ENCODE results near the gene TMEM18.
"Not testable (repeated sequence)": the region's sequence is repeated elsewhere in the genome, so short reads cannot be mapped to it uniquely, and the experiment has no call there.

Gene TMEM18

DNA sequence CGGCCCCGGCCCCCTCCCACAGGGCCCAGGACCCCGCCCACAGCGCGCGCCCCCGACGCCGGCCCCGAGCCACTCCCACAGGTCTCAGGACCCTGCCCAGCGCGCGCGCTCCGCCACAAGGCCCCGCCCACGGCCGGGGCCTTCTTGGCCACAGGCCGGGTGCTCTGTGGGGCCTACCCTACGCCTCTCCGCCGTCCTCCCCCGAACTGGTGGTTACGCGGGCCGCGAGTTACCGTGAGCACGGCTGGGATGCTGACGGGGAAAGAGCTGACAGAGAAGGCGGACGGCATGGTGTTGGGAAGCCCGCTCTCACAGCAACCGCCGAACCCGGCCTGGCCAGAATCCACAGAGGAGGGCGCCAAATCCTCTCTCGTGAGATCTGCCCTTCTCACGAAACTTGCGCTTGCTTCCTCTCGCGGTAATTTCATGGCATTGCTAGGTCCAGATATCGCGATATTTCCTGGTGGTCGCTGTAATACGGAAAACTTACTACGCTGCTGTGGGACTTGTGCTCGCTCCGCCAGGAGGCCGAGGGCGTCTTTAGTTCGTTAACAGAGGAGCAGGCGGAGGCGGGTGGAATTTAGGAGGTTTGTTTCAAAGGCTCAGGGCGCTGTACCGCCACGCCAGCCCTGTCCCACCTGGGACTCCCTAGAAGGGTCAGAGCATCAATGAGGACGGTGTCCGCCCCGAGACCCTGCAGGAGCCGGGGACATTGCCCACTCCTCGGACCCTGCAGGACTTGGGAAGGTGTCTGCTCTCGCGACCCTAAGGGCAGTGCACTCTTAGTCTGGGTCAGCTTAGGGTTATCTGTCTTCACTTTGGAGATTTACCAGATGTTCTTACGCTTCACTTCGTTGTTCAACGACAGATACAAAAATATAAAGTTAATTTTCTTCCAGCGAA, at the start of gene TMEM18:
Gene TMEM18, minus strand, starts transcription at position 351 of the 903 bp plus-strand sequence. Its CDS starts 61 bp downstream, at position 290.
- DNase-seq = peak; percentile 99

DNA sequence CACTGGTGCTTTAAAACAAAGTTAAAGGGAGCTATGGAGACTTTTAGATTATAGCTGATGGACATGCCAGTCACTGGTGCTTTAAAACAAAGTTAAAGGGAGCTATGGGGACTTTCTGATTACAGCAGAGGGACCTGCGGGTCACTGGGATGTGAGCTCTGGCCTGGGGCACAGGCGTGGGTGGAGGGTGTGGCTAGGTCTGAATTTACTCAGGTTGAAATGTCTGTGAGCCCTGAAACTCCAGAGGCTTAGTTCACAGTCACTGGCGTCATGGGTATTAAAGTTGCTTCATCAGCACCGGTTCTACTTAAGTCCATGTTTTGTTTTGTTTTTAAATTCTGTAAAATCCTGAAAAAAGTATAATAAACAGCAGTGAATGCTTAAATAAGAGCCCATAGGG, 49.0 kb upstream of the TMEM18 start:
- DNase-seq = no peak

DNA sequence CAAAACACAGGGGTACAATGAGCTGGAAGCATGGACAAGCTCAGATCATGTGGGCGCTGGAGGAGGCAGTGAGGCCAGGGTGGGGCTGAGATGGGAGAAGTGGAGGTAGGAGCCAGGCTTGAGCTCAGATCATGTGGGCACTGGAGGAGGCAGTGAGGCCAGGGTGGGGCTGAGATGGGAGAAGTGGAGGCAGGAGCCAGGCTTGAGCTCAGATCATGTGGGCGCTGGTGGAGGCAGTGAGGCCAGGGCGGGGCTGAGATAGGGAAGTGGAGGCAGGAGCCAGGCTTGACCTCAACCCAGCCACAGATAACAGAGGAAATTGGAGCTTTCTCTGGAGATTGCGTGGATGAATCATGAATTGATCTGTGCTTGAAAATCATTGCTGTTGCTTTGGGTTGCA, 48.3 kb upstream of the TMEM18 start:
- DNase-seq = no peak

DNA sequence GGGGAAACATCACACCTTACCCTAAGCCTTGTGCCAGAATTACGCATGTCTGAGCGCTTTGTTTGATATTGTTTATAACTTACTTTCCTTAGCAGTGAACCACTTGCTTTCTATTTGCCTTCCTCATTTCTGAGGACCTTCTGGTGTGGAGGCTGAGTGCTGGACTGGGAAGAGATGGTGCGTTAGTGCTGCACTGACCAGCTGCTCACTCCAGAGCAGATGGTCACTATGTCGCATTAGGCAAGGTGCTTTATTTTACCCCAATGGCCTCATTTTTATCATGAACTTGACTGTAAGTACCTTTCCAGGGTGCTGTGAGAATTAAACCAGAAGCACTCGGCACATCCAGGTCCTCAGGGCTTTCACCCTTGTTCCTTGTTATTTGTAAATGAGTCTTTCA, 46.6 kb upstream of the TMEM18 start:
- DNase-seq = no peak

DNA sequence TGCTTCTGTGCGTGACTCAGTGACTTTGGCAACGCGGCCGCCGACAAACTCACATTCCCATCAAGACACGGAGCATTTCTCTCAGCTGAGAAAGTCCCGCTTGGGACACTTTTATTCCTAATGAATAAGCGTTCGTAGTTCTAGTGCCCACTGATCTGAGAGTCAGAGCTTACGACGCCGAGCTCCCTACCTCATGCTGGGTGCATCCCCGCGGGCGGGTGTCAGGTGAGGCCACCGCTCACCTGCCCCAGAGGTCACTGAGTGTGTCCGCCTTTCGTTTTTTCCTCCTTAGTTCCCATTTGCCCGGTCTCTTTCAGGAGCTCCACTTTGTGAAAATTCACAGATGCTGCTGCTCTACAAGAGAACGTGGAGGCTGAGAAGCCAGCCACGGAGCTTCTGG, 43.6 kb upstream of the TMEM18 start:
- DNase-seq = no peak

DNA sequence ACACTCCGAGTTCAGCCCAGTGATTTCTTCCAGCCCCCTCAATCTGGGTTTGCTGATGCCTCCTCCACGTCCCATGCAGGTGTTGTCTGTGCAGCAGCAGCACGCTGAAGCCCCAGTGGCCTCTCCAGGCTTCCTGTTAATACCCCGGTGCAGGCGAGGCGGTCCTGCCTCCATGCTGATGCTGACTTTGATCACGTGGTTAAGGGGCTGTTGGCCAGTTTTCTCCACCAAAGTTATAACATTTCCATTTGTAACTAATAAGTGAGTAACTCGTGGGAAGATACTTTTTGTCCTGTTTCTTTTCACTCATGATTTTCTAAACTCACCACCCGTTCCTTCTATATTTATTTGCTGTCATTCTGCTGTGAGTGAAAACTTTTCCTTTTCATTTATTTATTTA, 42.5 kb upstream of the TMEM18 start:
- DNase-seq = no peak

DNA sequence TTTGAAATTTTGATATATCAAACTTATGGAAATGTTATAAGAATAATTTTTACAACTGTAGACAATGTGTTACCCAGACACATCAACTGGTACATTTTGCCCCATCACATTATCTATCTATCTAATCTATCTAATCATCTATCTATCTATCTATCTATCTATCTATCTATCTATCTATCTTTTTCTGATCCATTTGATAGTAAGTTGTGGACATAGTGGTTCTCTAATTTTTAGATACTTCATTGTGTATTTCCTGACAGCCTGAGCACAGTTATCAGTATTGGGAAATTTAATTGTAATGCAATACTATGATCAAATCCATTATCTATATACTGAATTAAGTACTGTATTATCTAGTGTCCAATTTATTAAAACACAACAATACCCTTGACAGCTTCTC, 42.0 kb upstream of the TMEM18 start:
- DNase-seq = no peak

DNA sequence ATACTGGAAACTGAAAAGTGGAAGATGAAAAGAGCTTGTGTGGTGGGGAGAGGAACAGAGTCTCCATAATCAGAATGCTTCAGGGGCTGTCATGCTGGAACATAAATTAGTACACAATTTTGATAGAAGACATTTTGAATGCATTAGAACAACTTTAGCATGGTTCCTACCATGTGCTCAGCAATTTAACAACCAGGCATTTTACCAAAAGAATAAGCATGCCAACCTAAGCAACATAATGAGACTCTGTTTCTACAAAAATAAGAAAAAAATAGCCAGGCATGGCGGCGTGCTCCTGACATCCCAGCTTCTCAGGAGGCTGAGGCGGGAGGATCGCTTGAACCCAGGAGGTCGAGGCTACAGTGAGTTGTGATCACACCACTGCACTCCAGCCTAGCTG, 40.5 kb upstream of the TMEM18 start:
- no peak for DNase-seq

DNA sequence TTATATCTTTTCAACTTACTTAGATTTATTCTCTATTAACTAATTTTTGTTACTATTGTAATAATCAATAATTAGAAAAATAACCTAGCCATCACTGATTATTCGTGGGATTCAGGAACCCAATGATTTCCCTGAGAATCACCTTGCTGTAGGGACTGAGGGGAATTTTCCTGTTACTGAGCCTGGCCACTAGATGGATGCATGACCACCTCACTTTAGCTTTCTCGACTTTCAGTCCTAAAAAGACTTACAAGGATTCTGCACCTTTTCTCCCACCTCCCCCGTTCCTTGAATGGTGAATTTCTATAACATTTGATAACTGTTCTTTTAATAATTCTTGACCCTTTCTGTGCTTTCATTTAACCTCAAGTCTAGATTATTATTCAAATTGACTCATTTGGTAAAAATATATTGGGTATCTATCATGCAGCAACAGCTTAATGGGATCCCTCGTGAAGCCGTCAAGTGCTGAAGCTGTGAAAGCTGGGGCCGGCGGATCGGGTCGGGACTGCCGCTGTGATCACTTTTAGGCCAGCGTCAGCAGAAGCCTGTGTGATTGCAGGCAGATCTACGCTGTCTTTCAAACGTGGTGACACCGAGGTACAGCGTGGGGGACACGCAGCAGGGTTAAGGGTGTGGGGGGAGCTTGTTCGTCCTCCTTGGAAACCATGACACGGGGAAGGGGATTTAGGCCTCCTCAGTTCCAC, 38.8 kb upstream of the TMEM18 start:
- no peak for DNase-seq

DNA sequence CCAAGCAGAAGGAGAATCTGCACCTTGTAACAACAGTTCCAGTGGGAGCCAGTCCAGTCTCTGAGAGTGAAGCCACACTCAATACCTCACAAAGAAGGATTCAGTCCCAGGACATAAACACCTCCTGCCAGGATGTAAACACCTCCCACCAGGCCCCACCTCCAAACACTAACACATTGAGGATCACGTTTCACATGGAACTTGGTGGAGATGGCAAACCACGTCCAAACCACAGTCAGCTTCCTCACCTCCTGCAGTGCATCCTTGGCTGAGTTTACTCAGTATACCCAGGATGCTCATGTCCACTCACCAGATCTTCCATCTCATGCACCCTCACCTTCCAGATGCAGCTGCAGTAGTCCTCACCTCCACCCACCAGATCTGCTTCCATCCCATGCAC, 37.8 kb upstream of the TMEM18 start:
- DNase-seq = no peak

DNA sequence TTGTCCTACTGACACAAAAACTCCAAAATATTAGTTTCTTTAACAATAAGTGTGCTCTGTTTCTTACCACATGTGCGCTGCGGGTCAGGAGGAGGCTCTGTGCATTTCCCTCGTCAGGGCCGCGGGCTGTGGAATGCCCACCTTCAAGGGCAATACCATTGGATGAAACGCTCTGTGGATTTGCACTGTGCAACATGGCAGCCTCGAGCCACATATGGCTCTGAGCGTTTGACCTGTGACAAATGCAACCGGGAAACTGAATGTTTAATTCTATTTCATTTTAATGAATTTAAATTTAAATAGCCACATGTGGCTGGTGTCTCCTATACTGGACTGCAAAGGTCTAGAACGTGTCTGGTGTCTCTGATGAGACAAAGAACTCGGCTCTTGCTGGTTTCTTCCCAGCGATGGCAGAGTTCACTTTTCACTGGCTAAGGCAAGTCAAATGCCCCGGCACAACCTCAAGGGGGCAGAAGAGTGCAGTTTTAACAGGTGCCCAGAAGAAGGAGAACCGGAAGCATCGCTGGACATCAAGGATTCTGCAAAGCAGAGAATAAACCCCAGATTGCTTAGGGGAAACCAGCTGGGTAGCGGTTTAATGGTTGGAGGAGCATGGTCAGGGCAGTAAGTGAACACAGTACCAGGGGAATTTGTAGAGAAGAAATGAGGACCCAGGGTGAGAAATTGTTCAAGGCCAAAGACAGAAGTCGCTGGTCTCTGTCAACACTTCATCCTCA, 37.0 kb upstream of the TMEM18 start:
- no peak for DNase-seq

DNA sequence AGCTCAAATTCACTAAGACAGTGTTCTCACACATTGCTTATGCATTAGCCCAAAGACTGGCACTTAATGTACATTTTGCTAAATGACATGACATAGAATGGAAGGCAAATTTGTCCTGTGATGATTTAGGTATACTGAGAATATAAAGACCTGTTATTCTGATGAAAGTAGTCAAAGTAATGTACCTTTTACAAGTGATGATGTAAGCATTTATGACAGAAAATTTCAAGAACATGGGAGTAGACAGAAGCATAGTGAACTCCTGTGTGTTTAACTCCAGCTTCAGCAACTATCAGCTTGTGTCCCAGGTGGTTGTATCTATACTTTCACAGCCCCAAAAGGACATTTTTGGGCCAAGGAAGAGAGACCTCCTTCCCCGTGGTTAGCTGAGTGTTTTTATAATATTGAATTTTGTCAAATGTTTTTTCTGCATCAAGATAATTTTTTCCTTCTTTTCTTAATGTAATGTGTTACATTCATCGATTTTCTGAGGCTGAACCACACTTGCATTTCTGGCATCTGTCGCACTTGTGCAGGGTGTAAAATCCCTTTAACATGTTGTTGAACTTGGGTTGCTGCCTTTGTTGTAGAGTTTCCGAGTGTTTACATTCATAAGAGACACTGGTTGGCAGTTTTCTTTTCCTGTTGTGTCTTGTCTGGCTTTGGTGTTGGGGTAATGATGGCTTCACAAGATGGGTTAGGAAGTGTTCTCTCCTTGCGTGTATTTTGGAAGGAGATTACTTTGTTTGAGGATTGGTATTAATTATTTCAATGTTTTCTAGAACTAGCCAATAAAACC, 33.9 kb upstream of the TMEM18 start:
- DNase-seq = no peak

DNA sequence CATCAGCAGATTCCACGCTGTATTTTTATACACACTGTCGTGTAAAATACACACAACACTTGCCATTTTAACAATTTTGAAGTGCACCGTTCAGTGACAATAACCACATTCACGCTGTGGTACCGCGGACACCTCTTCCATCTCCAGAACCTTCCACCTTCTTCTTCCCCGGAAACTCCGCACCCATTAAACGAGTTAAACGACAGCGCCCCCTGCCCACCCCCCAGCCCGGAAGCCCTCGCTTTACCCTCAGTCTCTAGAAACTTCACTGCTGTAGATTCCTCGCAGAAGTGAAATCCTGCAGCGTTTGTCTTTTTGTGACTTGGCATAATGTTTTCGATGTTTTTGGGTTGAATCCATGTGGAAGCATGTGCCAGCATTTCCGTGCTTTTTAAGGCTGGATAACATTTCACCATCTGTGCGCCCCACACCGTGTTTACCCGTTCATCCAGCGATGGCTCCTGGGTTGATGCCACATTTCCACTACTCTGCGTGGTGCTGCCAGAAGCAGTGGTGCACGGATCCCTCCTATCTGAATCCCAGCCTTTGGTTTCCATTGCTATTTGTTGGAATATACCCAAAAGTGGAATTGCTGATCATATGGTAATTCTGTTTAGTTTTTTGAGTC, 32.0 kb upstream of the TMEM18 start:
- no peak for DNase-seq

DNA sequence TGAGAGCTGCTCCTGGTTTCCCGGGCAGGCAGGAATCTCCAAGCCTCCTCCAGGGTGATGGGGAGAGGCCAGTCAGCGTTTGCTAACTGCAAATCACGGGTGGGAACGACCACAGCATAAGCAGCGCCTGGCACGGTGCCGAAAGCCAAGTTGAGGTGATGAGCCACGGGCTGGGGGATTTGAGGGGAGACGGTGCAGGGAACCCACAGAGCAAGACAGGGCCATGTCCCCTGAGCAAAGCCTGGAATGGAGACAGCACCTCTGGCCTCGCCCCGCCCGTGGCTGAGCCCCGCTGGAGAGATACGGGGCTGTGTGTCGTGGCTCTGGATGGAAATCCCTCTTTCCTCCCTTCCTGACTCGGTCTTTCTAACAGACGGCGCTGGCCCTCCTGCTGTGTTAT, 31.5 kb upstream of the TMEM18 start:
- DNase-seq = no peak

DNA sequence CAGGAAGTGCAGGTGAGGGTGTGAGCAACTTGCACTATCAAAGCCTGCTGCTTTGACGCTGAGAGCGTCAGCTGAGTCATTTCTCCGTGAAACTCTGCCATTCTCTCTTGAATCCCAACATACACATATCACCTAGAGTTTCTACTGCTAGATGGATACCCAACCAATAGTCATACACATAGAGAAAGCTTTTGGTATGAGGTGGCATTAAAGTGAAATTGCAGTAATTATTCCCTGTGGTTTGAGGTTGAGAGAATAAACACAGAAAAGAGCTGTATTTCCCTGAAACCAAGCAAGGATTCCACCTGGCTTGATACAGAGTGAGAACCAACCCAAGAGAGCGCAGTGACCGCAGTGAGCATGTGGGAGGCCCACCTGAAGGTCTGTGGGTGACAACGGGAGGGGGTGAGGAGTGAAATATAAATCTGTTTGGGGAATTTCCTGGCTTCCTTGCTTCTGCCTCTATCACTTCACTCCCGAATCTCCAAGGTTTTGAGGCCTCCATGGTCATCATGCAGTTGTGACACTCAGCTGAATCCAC, 28.8 kb upstream of the TMEM18 start:
- DNase-seq = no peak

DNA sequence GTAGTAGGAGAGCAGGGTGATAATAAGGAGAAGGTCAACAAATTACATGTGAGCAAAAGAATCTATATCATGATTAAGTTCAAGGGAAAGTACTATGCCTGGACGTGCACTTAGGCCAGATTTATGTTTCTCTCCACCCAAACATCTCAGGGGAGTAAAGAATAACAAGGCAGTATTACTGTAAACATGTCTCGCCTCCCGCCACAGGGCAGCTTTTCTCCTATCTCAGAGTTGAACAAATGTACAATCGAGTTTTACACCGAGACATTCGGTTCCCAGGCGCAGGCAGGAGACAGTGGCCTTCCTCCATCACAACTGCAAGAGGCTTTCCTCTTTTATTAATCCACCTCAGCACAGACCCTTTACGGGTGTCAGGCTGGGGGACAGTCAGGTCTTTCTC, 25.6 kb upstream of the TMEM18 start:
- not testable (repeated sequence) for DNase-seq

DNA sequence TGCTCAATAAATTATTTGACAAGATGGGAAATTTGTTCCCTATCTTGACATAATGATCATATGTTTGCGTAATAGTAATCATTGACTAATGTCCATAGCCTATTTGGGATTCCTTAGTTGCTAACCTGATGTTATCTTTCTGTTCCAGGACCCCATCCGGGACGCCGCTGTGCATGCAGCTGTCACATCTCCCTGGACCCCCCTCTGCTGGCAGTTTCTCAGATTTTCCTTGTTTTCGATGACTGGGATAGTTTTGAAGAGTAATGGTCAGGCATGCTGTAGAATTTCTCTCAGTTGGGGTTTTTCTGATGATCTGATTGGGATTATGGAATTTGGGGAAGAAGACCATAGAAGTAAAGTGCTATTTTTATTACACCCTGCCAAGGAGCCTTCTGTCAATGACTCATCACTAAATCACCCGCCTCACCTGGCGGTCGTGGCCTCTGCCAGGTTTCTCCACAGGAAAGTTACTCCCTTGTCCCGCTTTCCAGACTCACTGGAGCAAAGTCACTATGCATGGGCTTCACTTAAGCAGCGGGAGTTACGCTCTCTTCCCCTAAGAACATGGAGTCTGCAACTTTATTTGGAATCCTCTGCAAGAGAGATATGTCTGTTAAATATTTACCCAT, 19.9 kb upstream of the TMEM18 start:
- no peak for DNase-seq

DNA sequence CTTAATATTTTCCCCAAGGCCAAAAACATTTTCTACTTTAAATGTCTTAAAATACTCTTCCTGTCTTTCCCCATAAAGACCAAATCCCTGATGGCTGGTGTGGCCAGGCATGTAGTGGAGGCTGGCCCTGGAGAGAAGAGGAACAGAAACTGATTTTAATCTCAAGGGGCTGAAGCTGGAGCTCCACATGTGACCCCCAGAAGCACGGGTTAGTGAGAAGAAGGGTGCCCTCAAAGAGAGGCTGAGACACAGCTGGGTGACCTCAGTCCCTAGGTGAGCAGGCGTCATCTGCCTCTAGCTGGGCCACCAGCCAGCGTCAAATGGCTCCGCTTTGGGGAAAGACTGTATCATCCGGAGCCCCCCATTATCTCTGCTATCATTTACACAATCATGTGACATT, 19.3 kb upstream of the TMEM18 start:
- DNase-seq = no peak

DNA sequence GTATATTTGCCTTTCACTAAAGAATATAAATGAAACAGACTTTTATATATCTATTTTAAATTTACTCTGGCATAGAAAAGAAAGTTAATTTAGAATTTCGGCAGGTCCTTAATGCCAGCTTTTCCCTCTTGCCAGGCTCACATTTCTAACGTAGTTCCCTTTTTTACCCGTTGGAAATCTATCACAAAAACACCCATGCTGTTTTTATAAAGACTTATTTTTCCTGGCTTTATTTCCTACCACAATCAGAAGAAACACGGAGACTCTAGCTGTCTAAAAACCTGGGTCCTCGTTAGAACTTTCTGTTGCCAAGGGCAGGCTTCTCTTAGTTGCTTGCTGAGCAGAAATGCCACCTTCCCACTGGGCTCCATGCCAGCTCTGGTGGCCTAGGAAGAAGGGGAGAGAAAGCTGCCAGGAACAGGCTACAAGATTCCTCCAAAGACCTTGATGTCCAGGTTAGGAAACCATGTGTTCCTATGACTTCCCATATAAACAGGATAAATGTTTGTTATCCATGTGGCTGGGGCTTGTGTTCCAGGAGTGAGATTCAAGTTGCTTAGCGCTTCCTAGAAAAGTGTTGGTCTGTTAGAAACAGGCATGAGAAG, 17.8 kb upstream of the TMEM18 start:
- DNase-seq = no peak

DNA sequence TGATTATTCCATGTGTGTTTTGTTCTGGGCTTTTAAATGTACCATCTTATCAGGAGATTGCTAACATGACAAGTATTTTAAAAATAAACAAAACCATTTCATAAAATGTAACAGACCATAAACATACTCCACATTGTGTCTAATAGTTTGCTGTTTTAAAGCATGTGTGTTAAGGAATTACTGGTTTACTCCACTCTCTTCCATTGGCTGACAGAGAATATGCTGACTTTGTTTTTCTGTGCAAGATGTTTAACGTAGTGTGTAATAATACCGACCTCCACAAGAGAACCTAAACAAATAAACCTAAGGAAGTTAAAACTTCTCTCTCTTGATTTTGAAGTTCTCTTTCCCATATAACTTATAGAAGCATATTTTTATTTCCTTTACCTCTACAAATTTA, 17.0 kb upstream of the TMEM18 start:
- no peak for DNase-seq

DNA sequence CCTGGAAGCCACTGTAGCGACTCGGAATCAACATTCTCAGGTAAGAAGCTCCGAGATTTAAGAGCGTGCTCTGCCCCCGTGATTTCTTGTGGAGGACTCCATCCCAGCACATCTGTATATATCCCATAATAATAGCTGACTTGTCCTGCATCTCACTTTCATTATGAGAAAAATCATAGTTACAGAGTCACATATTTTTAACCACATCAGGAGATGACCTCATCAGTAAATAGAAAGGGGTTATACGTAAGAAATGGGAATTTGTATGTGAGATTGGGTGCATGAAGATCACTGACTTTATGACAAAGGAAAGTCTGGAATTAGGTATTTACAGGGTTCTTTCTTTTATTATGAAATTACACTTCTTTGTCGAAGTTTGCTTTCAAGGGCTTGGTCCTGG, 16.4 kb upstream of the TMEM18 start:
- no peak for DNase-seq
